A549 (cell line): ENCODE data around the gene CACNA1I. TPM values are rescaled to one million over a fixed set of nuclear protein-coding genes. Genes with fewer than 3 reads are reported as not detected.

ENCODE experiments used
- ATAC-seq, 2 experiments: fragments of 200-7000 bp in 1 of 2; fragments of >200 bp in 1 of 2; cut with Nextera tagmentation in 1 of 2; cut with Tn5 transposase in 1 of 2; 3 replicates each; pipeline versions ENCODE4 v1.8.0 to v1.9.1; 2018 to 2020; ENCODE audit warnings: mild to moderate bottlenecking in 1 of 2, moderate library complexity in 1 of 2
- CTCF ChIA-PET: fragments of 300-600 bp; sonication (Branson Sonifier 250); formaldehyde crosslinking; extraction: SDS; loops from one replicate; lab custom pipeline; 2021; ENCODE audit warnings: antibody characterized with exemption, inconsistent platforms; lab: Yijun Ruan, JAX
- POLR2A ChIA-PET: fragments of 350-600 bp; formaldehyde crosslinking; extraction: SDS; loops from one replicate; lab custom pipeline; 2021; ENCODE audit warnings: antibody characterized with exemption, inconsistent platforms; lab: Yijun Ruan, JAX
- DNase-seq, 2 experiments: peaks; one replicate each; pipeline versions ENCODE4 v3.0.0 to v3.0.0-alpha.2; 2011 to 2016; ENCODE audit warnings: low read depth in 1 of 2, low spot score in 1 of 2
- FAIRE-seq: peaks from 2 replicates; lab custom pipeline; 2011; peaks lifted over from hg19 to GRCh38; lab: Jason Lieb, UNC
- H3K27ac ChIP-seq, 2 experiments: fragments of >200 bp; sonication (Bioruptor Twin); formaldehyde crosslinking; 3 replicates each; pipeline ENCODE4 v1.5.1; 2016 to 2017
- H3K4me1 ChIP-seq: fragments of >200 bp; sonication (Bioruptor Twin); formaldehyde crosslinking; 3 replicates; pipeline ENCODE4 v1.6.1; 2016
- H3K4me2 ChIP-seq: fragments of >200 bp; sonication (Bioruptor Twin); formaldehyde crosslinking; 3 replicates; pipeline ENCODE4 v1.6.1; 2016
- H3K4me3 ChIP-seq: fragments of >200 bp; sonication (Bioruptor Twin); formaldehyde crosslinking; 3 replicates; pipeline ENCODE4 v1.5.1; 2016
- H3K9me3 ChIP-seq: fragments of >200 bp; sonication (Bioruptor Twin); formaldehyde crosslinking; 3 replicates; pipeline ENCODE4 v1.6.1; 2016
- CHD2 ChIP-seq: fragments of 150-350 bp; IDR thresholded peaks from 2 replicates; pipeline ENCODE4 v1.6.1; 2014; ENCODE audit warnings: low read length; ENCODE audit not compliant: partially characterized antibody
- EHMT2 ChIP-seq: fragments of 200-600 bp; sonication (generic); IDR thresholded peaks from 2 replicates; pipeline ENCODE4 v1.6.1; 2016; ENCODE audit warnings: antibody characterized with exemption, low read depth, mild to moderate bottlenecking, moderate library complexity
- EP300 ChIP-seq, 2 experiments: fragments of >200 bp; sonication (Bioruptor Twin); formaldehyde crosslinking; IDR thresholded peaks; 2 replicates in 1 of 2; 3 replicates in 1 of 2; pipeline ENCODE4 v1.6.1; 2016 to 2017
- FOSB ChIP-seq: fragments of 250-450 bp; sonication (Bioruptor Pico); IDR thresholded peaks from 2 replicates; pipeline ENCODE4 v1.5.0; 2020; ENCODE audit warnings: mild to moderate bottlenecking, moderate library complexity
- FOSL2 ChIP-seq, 2 experiments: fragments of 450-650 bp in 1 of 2; fragments of >200 bp in 1 of 2; sonication (Bioruptor Twin) in 1 of 2; formaldehyde crosslinking; IDR thresholded peaks; 2 replicates each; pipeline versions ENCODE4 v1.5.0 to v1.6.1; 2016 to 2020; ENCODE audit warnings: mild to moderate bottlenecking in 1 of 2, moderate library complexity in 1 of 2
- FOXS1 ChIP-seq: fragments of 250-450 bp; sonication (Bioruptor Pico); IDR thresholded peaks from 2 replicates; pipeline ENCODE4 v1.5.0; 2020; ENCODE audit warnings: mild to moderate bottlenecking, moderate library complexity
- HES2 ChIP-seq: fragments of >200 bp; sonication (Bioruptor Twin); formaldehyde crosslinking; IDR thresholded peaks from 2 replicates; pipeline ENCODE4 v1.6.1; 2016
- HOXA7 ChIP-seq: fragments of 250-450 bp; sonication (Bioruptor Pico); IDR thresholded peaks from 2 replicates; pipeline ENCODE4 v1.5.0; 2020; ENCODE audit warnings: mild to moderate bottlenecking, moderate library complexity
- HOXB13 ChIP-seq: fragments of 250-450 bp; sonication (Bioruptor Pico); IDR thresholded peaks from 2 replicates; pipeline ENCODE4 v1.5.0; 2020; ENCODE audit warnings: low read depth, mild to moderate bottlenecking, moderate library complexity
- JUN ChIP-seq, 2 experiments: fragments of >200 bp; sonication (Bioruptor Twin); formaldehyde crosslinking; IDR thresholded peaks; 2 replicates in 1 of 2; 3 replicates in 1 of 2; pipeline ENCODE4 v1.6.1; 2016 to 2017
- JUNB ChIP-seq: fragments of >200 bp; sonication (Bioruptor Twin); formaldehyde crosslinking; IDR thresholded peaks from 2 replicates; pipeline ENCODE4 v1.6.1; 2016
- MAFK ChIP-seq: fragments of 450-650 bp; IDR thresholded peaks from 2 replicates; pipeline ENCODE4 v1.6.1; 2014; ENCODE audit not compliant: partially characterized antibody
- MAZ ChIP-seq: fragments of 150-350 bp; IDR thresholded peaks from 2 replicates; pipeline ENCODE4 v1.6.1; 2014; ENCODE audit warnings: antibody characterized with exemption, low read depth, low read length, borderline replicate concordance
- MYC ChIP-seq: IDR thresholded peaks from 2 replicates; pipeline ENCODE4 v1.6.1; 2012; ENCODE audit warnings: mild to moderate bottlenecking, inconsistent platforms, low read length, improper control_type of control experiment, borderline replicate concordance
- NFE2L2 ChIP-seq: fragments of 150-350 bp; conservative IDR thresholded peaks from 2 replicates; pipeline ENCODE4 v1.6.1; 2014; ENCODE audit warnings: low read length
- PHF8 ChIP-seq: fragments of 200-600 bp; sonication (generic); IDR thresholded peaks from 2 replicates; pipeline ENCODE4 v1.6.1; 2016; ENCODE audit warnings: low read depth, mild to moderate bottlenecking, antibody characterized with exemption, moderate library complexity, borderline replicate concordance
- POLR2A ChIP-seq: IDR thresholded peaks from 2 replicates; pipeline ENCODE4 v1.6.1; 2012; ENCODE audit warnings: mild to moderate bottlenecking, low read length
- POLR2AphosphoS2 ChIP-seq: conservative IDR thresholded peaks from 2 replicates; pipeline ENCODE4 v1.6.1; 2012; ENCODE audit warnings: low read length, improper control_type of control experiment, inconsistent platforms
- RARB ChIP-seq: fragments of 250-450 bp; sonication (Bioruptor Pico); IDR thresholded peaks from 2 replicates; pipeline ENCODE4 v1.8.0; 2021; ENCODE audit warnings: mild to moderate bottlenecking, moderate library complexity
- RCOR1 ChIP-seq: fragments of 150-350 bp; IDR thresholded peaks from 2 replicates; pipeline ENCODE4 v1.6.1; 2014; ENCODE audit warnings: antibody characterized with exemption, low read length, low read depth
- RFX5 ChIP-seq: fragments of 450-650 bp; IDR thresholded peaks from 2 replicates; pipeline ENCODE4 v1.7.1; 2014; ENCODE audit warnings: antibody characterized with exemption, mild to moderate bottlenecking, moderate library complexity
- USF2 ChIP-seq: fragments of 450-650 bp; IDR thresholded peaks from 2 replicates; pipeline ENCODE4 v1.6.1; 2014; ENCODE audit warnings: antibody characterized with exemption
- ZFP36 ChIP-seq: fragments of 450-650 bp; IDR thresholded peaks from 2 replicates; pipeline ENCODE4 v1.6.1; 2014; ENCODE audit warnings: borderline replicate concordance; ENCODE audit not compliant: partially characterized antibody
- ZNF302 ChIP-seq: fragments of 250-450 bp; sonication (Bioruptor Pico); IDR thresholded peaks from 2 replicates; pipeline ENCODE4 v1.9.0; 2021; ENCODE audit warnings: inconsistent platforms, mild to moderate bottlenecking, moderate library complexity
- WGBS: methylation state at CpG from one replicate; pipeline ENCODE4 v1.1.6; 2017; ENCODE audit errors: missing lambda C conversion rate; 5-methylcytosine and 5-hydroxymethylcytosine counted together
- polyA plus RNA-seq, 4 experiments: library from polyadenylated mRNA; depleted of rRNA in 3 of 4; stranded (reverse); fragments of >200 nt; fragmentation: RNase III in 1 of 4; extraction: RNeasy Plus Mini Kit Qiagen cat#74134 plus additional on column Dnase treatment in 1 of 4; gene quantifications; 2 replicates in 3 of 4; 3 replicates in 1 of 4; pipeline ENCODE4 v1.2.3, GENCODE V29; 2011 to 2017
- TF ChIP-seq, protein P1 (sequence below): fragments of 200-600 bp; sonication (generic); IDR thresholded peaks from 2 replicates; pipeline ENCODE4 v1.6.1; 2016; ENCODE audit warnings: antibody characterized with exemption, mild to moderate bottlenecking, moderate library complexity

CACNA1I gene
- polyA plus RNA-seq, 2 of the 4 experiments (the other 2 are of a cell fraction), result 0.03 to 0.13 TPM

DNA sequence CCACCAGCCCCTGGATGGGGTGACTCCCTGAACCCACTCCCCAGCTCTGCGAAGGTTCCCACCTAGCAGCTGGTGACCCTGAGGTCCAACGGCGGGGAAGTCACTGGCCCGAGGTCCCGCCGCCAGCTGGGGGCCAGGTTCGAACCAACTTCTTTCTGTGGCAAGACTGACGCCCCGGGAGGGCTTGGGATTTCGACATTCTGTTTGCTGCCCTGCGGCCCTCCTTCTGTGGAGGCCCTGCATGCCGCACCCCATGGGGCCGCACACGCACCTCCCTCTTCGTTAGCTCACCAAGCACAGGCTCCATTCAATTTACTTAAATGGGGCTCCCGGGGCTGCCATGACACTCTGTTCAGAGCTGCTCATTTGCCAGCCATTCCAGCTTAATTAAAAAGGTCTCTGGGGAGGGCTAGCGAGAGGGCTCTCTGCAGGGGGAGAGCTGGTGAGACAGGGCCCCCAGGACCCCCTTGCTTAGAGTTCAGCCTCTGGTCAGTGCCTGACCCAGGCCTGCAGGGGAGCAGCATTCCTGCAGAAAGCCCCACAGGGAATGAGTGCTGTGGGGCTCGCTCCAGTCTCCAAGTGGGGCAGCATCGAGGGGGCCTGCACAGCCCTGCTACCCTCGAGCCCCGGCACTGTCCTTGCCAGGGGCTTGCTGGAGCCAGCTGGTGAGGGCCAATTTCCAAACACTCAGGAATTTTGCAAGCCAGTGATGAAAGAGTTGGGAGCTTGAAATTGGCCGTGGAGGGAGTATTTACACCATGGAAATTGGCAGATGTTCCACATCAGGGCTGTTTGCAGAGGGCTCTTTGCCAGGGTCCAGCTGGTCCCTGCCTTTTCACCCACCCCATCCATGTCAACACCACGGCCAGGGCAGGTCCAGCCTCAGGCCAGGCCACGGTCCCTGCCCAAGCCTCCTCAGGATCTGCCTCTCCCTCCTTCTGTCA, 80.8 kb downstream of the CACNA1I start:
- Histone ChIP-seq H3K9me3 (no peaks in the 10 kb centered on the region), H3K27ac (no peak overlapping the region), H3K4me2 (no peak overlapping the region), H3K4me1 (no peaks in the 10 kb centered on the region), H3K4me3 (no peak overlapping the region)
- DNase-seq (no peak), ATAC-seq (no peak), FAIRE-seq (no peak)
- TF ChIP-seq MAZ (no peak), JUNB (no peak), HES2 (no peak), ZNF302 (CRISPR knock-in tag) (no peak), RCOR1 (no peak), NFE2L2 (no peak)
- TF ChIP-seq, protein P1, sequence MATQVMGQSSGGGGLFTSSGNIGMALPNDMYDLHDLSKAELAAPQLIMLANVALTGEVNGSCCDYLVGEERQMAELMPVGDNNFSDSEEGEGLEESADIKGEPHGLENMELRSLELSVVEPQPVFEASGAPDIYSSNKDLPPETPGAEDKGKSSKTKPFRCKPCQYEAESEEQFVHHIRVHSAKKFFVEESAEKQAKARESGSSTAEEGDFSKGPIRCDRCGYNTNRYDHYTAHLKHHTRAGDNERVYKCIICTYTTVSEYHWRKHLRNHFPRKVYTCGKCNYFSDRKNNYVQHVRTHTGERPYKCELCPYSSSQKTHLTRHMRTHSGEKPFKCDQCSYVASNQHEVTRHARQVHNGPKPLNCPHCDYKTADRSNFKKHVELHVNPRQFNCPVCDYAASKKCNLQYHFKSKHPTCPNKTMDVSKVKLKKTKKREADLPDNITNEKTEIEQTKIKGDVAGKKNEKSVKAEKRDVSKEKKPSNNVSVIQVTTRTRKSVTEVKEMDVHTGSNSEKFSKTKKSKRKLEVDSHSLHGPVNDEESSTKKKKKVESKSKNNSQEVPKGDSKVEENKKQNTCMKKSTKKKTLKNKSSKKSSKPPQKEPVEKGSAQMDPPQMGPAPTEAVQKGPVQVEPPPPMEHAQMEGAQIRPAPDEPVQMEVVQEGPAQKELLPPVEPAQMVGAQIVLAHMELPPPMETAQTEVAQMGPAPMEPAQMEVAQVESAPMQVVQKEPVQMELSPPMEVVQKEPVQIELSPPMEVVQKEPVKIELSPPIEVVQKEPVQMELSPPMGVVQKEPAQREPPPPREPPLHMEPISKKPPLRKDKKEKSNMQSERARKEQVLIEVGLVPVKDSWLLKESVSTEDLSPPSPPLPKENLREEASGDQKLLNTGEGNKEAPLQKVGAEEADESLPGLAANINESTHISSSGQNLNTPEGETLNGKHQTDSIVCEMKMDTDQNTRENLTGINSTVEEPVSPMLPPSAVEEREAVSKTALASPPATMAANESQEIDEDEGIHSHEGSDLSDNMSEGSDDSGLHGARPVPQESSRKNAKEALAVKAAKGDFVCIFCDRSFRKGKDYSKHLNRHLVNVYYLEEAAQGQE, result no peak
- 80% methylated on average over 11 of the region's 24 CpGs for WGBS
- POLR2A ChIA-PET, result no interaction called here
- CTCF ChIA-PET, result interaction anchor here (0.6 to 1.7 kb wide), 4 partner anchors 66 to 385 kb away, joined by 3 to 5 read pairs (median 4); no protein-coding TSS in a partner anchor

DNA sequence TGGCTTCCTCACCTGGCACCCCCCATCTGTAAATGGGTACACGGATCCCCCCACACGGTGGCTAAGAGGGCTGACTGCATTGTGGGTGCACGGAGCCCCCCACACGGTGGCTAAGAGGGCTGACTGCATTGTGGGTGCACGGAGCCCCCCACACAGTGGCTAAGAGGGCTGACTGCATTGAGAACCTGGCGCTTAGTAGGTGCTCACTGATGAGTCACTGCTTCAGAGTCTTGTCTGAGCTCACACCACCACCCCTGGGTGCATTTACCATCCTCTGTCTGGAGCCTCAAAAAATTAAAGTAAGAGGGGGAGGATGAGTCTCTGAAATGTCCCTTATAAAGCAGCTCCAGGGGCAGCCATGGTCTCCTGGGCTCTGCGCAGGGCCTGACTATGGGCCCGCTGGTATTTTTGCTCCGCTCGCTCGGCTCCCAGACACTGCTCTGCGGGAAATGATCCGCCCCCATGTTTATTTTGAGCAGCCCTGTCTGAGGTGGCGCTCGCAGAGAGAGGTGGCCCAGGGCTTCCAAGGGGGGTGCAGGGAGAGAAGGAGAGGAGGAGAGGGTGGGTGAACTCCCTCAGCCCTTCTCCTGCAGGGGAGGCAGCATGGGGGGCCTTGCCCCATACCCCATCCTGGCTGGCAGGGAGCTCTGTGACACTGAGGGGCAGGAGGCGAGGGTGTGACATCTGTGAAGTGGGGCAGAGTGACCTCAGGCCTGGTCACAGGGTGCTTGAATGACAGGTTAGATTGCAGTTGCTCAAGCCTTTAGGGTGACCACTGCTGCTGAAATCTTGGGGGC, 82.6 kb downstream of the CACNA1I start:
- 66% methylated on average over 10 of the region's 16 CpGs for WGBS

More for the DNA sequence above, 82.6 kb downstream of the CACNA1I start:
- Histone ChIP-seq H3K4me2 (no peak overlapping the region), H3K4me3 (no peak overlapping the region), H3K27ac (no peak overlapping the region), H3K4me1 (no peaks in the 10 kb centered on the region), H3K9me3 (no peaks in the 10 kb centered on the region)
- ChIA-PET POLR2A (no interaction called here), CTCF (interaction anchor here (1.7 kb wide), 1 partner anchor 16 kb away, joined by 3 read pairs; no protein-coding TSS in a partner anchor)
- TF ChIP-seq, protein P1, result no peak
- TF ChIP-seq CHD2 (no peak), FOXS1 (CRISPR knock-in tag) (no peak), RFX5 (no peak), POLR2A (no peak), EHMT2 (no peak), FOSL2 (IDR thresholded peaks at IDR 0.05) (no peak), FOSL2 (CRISPR knock-in tag; IDR thresholded peaks at IDR 0.05) (no peak), JUN (IDR thresholded peaks at IDR 0.05) (no peak), ZFP36 (no peak), EP300 (IDR thresholded peaks at IDR 0.05) (no peak), HOXA7 (CRISPR knock-in tag) (no peak), HOXB13 (CRISPR knock-in tag) (no peak), MYC (no peak), FOSB (CRISPR knock-in tag) (no peak), MAFK (no peak), POLR2AphosphoS2 (no peak), USF2 (no peak), PHF8 (no peak), RARB (CRISPR knock-in tag) (no peak)
- DNase-seq (no peak), FAIRE-seq (no peak), ATAC-seq (no peak)
